ENCODE data around the gene YIPF3.

Gene YIPF3

DNA sequence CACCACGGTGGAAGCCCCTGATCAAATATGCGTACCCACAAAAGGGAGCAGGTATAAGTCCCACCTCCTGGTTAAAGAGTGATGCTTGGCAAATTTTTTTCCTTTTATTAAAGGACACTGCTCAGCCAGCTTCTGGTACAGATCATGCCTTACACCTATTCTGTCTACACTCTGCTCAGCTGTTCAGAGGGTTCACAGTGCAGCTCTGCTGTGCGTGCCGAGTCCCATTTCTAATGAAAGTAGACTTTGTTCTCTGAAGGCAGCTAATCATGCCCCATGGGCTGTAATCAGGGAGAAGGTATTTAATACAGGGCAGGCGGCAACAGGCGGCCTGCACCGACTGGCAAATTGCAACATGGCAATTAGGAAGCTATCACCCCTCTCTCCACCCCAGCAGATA lies 22.9 kb downstream of the YIPF3 start:
- in situ Hi-C loops (cut with MboI; ENCODE audit: low sequenced_read_pairs) = loop anchor here (25.0 kb wide), 1 partner anchor 232 kb away; no protein-coding TSS in a partner anchor

DNA sequence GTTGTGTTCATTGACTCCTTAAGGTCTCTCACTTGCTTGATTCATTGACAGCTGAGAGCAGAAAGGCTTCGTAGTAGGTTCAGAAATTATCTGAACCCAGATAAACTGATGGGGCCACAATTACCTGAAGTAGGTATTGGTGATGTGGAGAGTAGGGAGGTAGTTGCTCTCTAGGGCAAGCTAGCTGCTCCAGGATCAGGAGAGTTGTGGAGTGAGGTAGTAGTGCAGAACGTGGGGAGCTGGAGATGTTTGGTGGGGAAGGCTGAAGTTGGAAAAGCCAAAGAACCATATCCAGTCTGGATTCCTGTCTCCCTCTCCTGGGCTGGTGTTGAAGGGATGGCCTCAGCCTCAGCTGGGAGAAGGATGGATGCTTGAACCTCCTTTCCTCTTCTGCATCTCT lies 23.5 kb downstream of the YIPF3 start:
- in situ Hi-C loops (cut with MboI; ENCODE audit: low sequenced_read_pairs) = loop anchor here (25.0 kb wide), 1 partner anchor 231 kb away; no protein-coding TSS in a partner anchor

DNA sequence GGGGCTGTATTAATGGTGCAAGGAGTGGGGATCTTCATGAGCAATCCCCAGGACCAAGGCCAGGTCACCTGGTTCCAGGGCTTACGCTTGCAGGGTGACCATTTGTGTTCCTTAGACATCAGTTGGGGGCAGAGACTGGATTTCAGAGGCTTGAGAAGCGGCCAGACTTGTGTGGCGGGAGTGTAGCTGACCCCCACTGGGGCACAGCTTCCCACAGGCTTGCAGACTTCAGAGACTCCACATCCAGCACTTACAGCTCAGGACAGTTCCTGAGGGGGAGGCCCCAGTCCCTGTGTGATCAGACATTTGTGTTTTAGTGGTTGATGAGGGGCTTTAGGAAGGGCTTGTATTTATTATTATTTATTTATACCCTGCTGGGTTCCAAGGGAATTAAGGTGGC lies 24.1 kb downstream of the YIPF3 start:
- in situ Hi-C loops (cut with MboI; ENCODE audit: low sequenced_read_pairs) = loop anchor here (25.0 kb wide), 1 partner anchor 230 kb away; no protein-coding TSS in a partner anchor

DNA sequence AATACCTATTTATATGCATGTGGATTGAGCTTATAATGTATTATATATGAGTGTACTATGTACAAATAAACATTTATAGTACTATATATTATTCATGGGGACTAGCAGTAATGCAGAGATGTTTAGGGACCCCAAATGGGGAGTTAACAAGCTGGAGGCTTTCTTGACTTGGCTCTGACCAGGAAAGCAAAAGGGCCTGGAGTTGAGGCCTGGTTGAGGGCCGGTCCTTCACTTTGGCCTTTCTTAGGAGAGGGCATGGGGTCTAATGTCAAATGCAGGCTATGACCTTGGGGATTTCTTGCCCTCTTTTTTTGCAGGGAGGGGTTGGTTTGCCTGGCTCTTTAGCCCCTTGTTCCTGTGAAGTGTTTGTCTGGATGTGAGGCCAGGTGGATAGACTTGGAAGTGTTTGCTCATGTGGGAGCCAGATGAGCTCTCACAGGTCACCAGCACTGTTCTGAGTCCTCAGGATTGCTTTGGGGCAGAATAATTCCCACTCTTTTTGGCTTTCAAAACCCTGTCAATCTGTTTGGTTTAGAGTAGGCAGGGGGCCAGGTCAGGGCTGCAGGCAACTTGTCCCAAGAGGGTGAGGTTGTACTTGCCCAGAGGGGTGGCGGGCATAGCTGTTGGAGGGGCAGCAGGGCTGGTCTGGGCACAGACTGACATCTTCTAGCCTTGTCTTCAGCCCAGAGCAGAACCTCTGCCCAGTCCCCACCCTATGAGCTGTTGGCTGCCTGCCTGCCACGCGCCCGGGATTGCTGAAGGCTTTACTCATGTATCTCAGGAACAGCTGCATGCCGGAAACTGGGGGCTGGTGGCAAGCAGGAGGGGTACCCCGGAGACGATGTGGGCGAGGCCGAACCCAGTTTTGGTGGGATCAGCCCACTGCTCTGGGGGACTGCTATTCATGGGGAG lies 24.7 kb downstream of the YIPF3 start:
- in situ Hi-C loops (cut with MboI; ENCODE audit: low sequenced_read_pairs) = loop anchor here (25.0 kb wide), 1 partner anchor 230 kb away; no protein-coding TSS in a partner anchor

DNA sequence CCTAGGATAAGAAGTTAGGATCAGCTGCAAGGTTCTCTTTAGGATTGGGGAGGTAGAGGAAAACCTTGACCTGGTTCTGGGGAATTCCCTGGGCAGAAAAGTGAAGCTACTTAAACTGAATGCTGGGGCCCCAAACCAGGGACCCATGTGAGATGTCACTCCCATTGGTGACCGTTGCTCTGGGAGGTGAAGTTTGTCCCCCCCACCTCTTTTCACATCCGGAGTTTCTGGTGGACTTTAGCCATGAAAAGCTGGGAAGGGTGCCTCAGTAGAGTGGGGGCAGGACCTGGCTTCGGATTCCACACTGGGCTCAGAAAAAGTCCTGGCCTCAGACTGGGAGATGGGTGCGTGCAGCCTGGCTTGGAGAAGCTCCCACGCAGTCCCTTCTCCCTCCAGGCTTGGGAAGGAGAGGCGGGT lies 26.2 kb downstream of the YIPF3 start:
- in situ Hi-C loops (cut with MboI; ENCODE audit: low sequenced_read_pairs) = loop anchor here (25.0 kb wide), 1 partner anchor 228 kb away; no protein-coding TSS in a partner anchor

DNA sequence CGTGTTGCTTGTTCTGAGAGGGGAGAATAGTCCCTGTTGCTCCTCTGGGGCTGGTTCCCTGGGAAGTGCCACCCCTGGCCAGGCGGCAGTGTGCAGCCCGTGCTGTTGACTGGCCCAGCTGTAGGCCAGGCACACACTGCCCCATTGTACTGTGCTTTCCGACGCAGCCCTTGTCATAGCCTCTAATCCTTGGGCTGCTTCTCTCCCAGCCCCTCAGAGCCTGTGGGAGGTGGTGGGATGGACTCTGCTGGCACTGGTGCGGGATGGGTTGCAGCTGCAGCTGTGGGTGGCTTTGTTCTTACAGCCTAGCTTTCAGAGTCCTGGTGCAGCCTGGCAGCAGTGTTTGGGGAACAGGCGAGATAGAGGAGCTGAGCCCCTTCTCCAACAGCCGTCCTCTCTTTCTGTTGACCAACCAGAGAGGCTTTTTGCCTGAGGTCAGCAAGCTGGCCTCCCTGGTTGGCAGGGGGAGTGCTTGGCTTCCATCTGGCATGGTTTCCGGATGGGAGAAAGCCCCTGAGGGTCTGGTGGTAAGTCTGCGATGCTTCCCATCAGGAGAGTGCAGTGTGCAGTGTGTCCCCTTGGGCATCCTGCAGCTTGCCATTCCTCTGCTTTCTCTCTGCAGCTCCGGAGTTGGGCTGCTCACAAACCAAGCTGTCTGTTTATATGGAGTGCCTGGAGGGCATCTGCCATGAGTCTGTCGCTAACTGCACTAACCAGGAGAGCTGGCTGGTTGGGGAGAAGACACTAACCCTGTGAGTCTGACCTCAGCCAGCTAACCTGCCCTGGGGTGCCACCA lies 27.3 kb downstream of the YIPF3 start:
- in situ Hi-C loops (cut with MboI; ENCODE audit: low sequenced_read_pairs) = loop anchor here (25.0 kb wide), 1 partner anchor 227 kb away; no protein-coding TSS in a partner anchor

DNA sequence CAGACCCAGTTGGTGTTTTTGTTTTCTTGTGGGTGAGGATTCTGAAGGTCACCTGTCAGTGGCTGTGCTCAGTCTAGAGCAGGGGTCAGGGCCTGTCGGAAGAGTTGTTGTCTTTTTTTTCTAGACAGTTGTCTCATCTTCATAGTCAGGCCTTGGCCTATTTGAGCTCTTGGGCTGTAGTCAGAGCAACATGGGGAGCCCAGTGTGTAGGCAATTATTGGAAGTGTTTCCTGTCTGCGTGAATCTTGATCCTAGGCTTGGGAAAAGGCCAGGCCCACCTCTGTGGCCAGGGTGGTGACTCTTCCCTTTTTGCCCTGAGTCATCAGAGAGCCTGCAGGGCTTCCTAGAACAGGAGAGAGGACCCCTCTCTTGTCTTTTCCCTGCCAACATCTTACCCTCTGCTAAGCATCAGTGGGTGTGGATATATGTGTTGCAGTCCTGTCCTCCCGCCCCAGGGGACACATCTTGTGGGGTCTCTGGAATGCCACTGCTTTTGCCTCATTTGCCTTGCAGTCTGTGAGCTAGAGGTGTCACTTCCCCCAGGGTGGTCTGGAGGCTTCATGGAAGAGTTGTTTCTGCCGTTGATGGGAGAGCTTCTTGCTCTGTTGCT lies 28.0 kb downstream of the YIPF3 start:
- in situ Hi-C loops (cut with MboI; ENCODE audit: low sequenced_read_pairs) = loop anchor here (25.0 kb wide), 1 partner anchor 226 kb away; no protein-coding TSS in a partner anchor

DNA sequence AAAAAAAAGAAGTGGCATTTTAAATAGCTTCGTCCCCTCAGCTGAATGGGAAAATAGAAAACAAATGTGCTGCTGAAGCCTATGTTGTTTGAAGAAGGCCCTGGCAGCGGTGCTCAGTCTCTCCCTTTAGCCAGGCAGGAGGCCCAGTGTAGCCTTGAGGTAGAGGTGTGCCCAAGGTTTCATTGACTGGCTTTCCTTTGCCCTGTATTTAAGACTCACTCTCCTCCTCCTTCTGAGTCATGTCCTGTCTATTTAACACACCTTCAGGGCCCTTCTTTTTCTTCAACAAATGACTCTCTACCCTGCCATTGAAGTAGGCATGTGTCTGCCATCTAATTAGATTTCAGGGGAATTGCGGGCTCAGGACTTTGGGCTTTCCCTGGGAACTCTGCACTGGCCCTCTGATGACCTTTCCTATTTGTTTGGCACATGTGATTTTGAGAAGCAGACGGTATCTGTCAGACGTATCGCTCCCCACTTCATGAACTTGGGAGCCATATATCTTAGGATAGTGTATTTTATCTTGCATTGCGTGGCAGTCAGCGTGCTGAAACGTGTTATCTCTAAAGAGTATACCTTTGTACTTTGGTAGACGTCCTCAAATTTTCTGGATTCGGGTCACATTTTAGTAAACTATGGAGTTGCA lies 35.0 kb downstream of the YIPF3 start:
- in situ Hi-C loops (cut with MboI; ENCODE audit: low sequenced_read_pairs) = loop anchor here (25.0 kb wide), 1 partner anchor 219 kb away; no protein-coding TSS in a partner anchor

DNA sequence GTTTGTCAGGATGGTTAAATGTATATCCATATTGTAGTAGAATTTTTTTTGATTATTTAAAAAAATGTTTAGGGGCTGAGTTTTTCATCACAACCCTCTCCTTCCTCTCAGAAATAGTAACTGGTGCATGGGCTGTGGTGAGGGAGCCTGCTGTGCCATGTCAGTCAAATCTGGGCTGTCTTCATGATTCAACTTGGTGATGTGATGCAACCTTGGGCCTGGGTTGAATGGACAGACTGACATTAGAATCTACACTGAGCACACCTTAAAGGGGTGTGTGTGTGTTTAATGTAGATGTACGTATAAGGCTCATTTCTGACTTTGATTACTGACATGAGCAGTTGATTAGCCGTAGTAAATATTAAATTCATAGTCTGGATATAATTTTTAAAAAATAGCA lies 35.7 kb downstream of the YIPF3 start:
- in situ Hi-C loops (cut with MboI; ENCODE audit: low sequenced_read_pairs) = loop anchor here (25.0 kb wide), 1 partner anchor 219 kb away; no protein-coding TSS in a partner anchor

DNA sequence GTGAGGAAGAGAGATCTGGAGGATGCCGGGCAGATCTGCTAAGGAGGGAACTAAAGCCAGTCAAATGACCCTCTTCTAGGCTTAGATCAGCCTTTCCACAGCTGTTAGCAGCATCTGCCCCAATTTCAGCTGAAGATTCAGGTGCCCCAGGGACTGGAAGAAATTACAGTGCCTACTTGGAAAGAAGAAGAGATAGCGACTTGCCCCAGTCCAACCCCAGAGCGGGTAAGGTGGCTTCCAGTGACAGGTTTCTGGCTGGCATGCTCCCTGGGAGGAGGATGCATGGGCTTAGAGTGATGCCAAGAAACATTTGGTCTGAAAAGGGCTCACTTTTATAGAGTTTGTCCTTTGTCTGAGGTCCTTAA lies 38.7 kb downstream of the YIPF3 start:
- in situ Hi-C loops (cut with MboI; ENCODE audit: low sequenced_read_pairs) = loop anchor here (25.0 kb wide), 1 partner anchor 216 kb away; no protein-coding TSS in a partner anchor

DNA sequence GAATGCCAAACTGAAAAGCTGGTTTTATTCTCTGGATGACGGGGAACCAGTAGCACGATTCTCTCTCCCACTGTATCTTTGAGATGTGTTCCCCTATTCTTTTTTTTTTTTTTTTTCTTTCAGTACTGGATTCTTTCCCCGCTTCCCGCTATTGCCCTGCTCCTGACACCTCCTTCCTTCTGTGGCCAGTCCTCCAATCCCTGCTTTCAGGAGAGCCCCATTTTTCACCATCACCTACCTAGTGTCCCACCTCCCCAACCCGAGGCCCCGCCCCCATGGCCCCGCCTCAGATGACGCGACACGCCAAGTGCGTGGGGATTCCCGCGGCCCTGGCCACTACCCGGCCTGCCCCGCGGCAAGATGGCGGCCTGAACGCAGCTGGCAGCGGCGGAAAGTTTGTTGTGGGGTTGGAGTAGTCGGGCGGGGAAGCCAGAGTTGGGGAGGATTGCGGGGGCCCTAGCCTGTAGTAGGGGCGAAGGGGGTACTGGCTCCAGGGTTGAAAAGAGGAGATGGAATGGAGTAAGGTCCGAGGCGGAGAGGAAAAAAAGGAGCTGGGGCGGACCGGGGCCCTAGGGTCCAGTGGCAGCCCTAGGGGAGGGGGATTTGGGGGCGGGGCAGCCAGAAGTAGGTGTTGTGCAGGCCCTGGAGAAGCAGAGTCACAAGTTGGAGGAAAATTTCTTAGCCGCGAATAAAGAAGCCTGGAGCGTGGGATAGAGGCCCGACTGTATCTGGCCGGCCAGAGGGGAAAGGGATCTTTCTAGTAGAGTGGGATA lies 39.3 kb downstream of the YIPF3 start, which contains the start of gene TJAP1:
TSS of gene TJAP1 (plus strand) at position 336 of the 773 bp plus-strand sequence. CDS start 21,432 bp downstream, outside the sequence.
- in situ Hi-C loops (cut with MboI; ENCODE audit: low sequenced_read_pairs) = loop anchor here (25.0 kb wide), 1 partner anchor 215 kb away; no protein-coding TSS in a partner anchor

DNA sequence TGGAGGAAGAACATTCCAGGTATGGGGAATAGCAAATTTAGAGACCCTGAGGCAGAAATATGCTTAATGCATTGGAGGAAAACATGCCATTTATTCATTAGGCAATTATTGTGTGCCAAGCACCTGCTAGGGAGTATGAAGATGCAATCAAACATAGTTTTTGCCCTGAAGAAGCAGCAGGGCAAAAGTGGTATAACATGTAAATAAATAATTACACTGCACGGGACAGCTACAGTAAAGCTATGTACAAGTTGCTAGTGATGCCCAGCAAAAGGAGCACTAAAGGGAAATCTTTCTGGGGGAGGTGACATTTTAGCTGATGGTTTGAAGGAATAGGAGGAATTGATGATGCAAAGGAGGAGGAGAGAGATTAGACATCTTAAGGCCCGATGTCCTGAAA lies 40.0 kb downstream of the YIPF3 start:
- in situ Hi-C loops (cut with MboI; ENCODE audit: low sequenced_read_pairs) = loop anchor here (25.0 kb wide), 1 partner anchor 214 kb away; no protein-coding TSS in a partner anchor

DNA sequence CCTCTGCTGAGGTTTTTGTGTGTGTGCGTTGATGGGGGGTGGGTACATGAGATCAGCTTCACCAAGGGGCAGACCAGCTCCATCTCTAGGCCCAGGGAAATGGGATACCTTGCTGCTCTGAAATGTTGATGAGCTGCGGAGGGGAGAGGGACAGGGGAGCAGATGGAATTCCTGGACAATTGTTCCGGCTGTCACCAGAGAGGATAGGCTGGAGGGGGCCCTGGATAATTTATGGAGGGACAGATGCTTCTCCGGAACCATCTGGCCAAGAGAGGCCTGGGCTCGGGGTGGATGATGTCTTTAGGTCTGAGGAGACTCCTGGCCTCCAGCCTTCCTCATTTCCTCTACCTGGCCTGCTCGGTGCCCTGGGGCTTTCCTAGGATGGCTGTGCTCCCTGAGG lies 41.2 kb downstream of the YIPF3 start:
- in situ Hi-C loops (cut with MboI; ENCODE audit: low sequenced_read_pairs) = loop anchor here (25.0 kb wide), 1 partner anchor 213 kb away; no protein-coding TSS in a partner anchor

DNA sequence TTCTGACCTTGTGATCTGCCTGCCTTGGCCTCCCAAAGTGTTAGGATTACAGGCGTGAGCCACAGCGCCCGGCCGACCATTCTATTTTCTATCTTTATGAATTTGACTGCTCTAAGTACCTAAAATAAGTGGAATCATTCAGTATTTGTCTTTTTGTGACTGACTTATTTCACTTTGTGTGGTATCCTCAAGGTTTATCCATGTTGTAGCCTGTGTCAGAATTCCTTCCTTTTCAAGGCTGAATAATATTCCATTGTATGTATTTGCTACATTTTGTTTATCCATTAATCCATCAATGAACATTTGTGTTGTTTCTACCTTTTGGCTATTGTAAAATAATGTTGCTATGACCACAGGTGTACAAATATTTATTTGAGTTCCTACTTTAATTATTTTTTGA lies 44.2 kb downstream of the YIPF3 start:
- in situ Hi-C loops (cut with MboI; ENCODE audit: low sequenced_read_pairs) = no loop called here

DNA sequence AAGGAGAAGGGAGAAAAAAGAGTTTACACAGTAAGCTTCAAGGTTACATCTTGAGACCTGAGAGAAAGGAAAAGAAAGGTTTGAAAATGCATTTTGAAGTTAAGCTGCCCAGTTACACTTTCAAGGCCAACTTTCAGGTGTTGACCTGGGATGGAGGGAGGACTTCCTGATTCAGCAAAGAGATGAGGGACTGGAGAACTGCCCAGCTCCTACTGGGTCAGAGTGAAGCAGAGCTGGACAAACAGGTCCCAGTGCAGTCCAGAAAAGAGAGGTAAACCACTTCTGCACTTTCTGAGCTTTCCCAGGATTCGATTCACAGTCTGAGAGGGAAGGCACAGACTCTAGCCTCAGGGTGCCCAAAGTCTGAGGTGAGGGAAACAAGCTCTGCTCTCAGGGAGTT lies 45.3 kb downstream of the YIPF3 start:
- in situ Hi-C loops (cut with MboI; ENCODE audit: low sequenced_read_pairs) = no loop called here

DNA sequence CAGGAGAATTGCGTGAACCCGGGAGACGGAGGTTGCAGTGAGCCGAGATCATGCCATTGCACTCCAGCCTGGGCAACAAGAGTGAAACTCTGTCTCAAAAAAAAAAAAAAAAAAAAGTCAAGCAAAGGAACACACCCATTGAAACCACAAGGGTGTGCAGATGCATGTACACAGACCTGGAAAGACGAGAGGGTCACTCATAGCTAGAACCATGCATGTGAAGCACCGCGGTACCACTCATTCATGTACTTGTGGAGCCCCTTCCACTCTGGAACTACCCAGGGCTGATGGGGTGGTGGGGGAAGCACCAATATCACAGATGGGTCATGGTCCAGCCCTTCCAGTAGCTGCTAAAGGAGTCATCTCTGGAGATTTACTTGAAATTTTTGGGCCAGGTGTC lies 46.8 kb downstream of the YIPF3 start:
- in situ Hi-C loops (cut with MboI; ENCODE audit: low sequenced_read_pairs) = no loop called here

DNA sequence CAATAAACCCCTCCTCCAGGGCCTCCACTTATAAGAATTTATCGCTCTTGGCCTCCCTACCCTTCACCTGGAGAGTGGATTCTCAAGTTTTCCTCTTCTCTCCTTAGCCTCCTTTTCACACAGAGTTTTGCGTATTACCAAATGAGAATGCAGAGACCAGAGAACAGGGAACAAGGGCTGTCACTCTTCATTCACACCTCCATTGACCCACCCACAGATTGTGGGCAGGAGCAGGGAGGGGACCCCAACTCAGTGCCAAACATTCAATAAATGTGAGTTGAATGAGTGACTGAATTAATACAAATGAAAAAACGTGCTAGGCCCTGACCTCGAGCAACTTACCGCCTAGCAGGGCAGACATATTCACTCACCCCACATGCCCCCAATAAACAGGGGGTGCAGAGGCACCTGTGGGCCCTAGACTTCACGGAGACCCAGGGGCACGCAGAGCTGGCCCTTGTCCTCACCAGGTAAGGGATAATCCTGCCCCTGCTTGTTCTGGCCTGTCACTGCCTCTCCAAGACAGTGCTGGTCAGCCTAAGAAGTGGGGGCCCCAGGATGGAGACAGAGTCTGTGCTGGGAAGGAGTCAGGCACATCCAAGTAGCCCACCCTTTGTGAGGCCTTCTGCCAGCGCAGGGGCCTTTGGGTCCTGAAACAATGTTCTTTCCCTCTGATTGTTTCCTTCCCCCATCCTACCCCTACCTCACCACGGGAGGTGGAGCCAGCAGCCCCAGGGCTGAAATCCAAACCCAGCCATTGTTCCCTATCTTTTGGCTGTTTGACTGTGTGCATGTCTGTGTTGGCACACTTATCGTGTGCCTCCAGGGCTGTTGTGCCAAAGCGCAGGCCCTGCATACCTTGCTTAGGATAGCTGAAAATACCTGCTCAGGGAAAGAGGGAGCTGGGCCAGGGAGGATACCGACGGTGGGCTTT lies 47.7 kb downstream of the YIPF3 start:
- in situ Hi-C loops (cut with MboI; ENCODE audit: low sequenced_read_pairs) = no loop called here

DNA sequence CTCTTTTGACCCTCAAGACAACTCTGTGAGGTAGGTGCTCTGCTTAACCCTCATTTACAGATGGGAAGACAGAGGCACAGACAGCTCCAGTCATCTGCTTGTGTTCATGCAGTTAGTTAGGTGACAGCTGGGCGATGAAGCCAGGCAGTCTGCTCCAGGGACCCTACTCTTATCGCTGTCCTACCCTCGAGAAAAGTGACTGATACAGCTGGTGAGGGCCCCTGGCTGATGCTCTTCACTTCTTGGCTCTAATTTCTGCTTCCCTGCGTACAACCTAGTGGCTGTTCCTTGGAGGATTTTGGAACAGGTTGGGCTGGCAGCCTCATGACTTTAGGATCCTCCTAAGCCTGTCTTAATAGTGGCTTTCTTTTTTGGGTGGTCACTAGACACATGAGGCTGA lies 48.5 kb downstream of the YIPF3 start:
- in situ Hi-C loops (cut with MboI; ENCODE audit: low sequenced_read_pairs) = no loop called here

Measured in HL-60/S4 treated with retinoic acid at 250 ng/mL for 4 days and 3 days (cell line).